OCI-LY7 (cell line): ENCODE results near the gene RNPEPL1. TPM values are rescaled to one million over a fixed set of nuclear protein-coding genes. Genes with fewer than 3 reads are reported as not detected.

Experiments used
- BruUV-seq: library from RNA; stranded (reverse); fragments of 400-500 nt; replicated peaks from 2 replicates; lab custom pipeline; 2021; lab: Mats Ljungman, UMichigan
- CTCF ChIA-PET: fragments of 300-600 bp; sonication (Branson Sonifier 250); formaldehyde crosslinking; loops from one replicate; lab custom pipeline; 2022; ENCODE audit warnings: antibody characterized with exemption; ENCODE audit not compliant: unreplicated experiment; lab: Charles Lee
- POLR2A ChIA-PET: fragments of 300-600 bp; sonication (Branson Sonifier 250); formaldehyde crosslinking; loops from one replicate; lab custom pipeline; 2022; ENCODE audit warnings: antibody characterized with exemption; lab: Charles Lee
- DNase-seq: peaks from one replicate; pipeline ENCODE4 v3.0.0-alpha.2; 2015; ENCODE audit warnings: low spot score
- H2AFZ ChIP-seq: fragments of 200-600 bp; sonication (generic), shearing (Covaris generic); 2 replicates; pipeline ENCODE4 v1.6.1; 2014; ENCODE audit warnings: mild to moderate bottlenecking, antibody characterized with exemption, low read length, moderate library complexity
- H3K27ac ChIP-seq: fragments of 200-600 bp; sonication (generic); 2 replicates; pipeline ENCODE4 v1.5.1; 2014; ENCODE audit warnings: mixed run types, low read depth, mild to moderate bottlenecking, moderate library complexity, low read length, inconsistent platforms; ENCODE audit not compliant: poor library complexity, severe bottlenecking
- H3K36me3 ChIP-seq: fragments of 200-600 bp; sonication (generic); 2 replicates; pipeline ENCODE4 v1.6.1; 2014; ENCODE audit warnings: mild to moderate bottlenecking, antibody characterized with exemption, low read length, moderate library complexity, mixed read lengths; ENCODE audit not compliant: insufficient read depth
- H3K4me1 ChIP-seq: fragments of 200-600 bp; sonication (generic); 2 replicates; pipeline ENCODE4 v1.5.1; 2014; ENCODE audit warnings: mild to moderate bottlenecking, low read length; ENCODE audit not compliant: insufficient read depth, poor library complexity, severe bottlenecking
- H3K4me2 ChIP-seq: fragments of 200-600 bp; sonication (generic); 2 replicates; pipeline ENCODE4 v1.6.1; 2014; ENCODE audit warnings: mild to moderate bottlenecking, low read length
- H3K4me3 ChIP-seq: fragments of 200-600 bp; sonication (generic); 2 replicates; pipeline ENCODE4 v1.5.1; 2014; ENCODE audit warnings: mild to moderate bottlenecking, low read depth, low read length; ENCODE audit not compliant: poor library complexity, severe bottlenecking
- H3K79me2 ChIP-seq: fragments of 200-600 bp; sonication (generic); 2 replicates; pipeline ENCODE4 v1.6.1; 2016; ENCODE audit warnings: low read depth, mild to moderate bottlenecking, low read length, moderate library complexity, mixed read lengths; ENCODE audit not compliant: insufficient read depth
- H3K9me2 ChIP-seq: fragments of 200-600 bp; sonication (generic); 2 replicates; pipeline ENCODE4 v1.6.1; 2016; ENCODE audit warnings: mild to moderate bottlenecking, low read length, mixed read lengths; ENCODE audit not compliant: insufficient read depth
- H3K9me3 ChIP-seq: fragments of 200-600 bp; sonication (generic); 2 replicates; pipeline ENCODE4 v1.6.1; 2014; ENCODE audit warnings: mild to moderate bottlenecking, mixed run types, low read length, mixed read lengths
- H4K20me1 ChIP-seq: fragments of 200-600 bp; sonication (generic); 2 replicates; pipeline ENCODE4 v1.6.1; 2014; ENCODE audit warnings: mild to moderate bottlenecking, antibody characterized with exemption, low read length, moderate library complexity, mixed read lengths; ENCODE audit not compliant: insufficient read depth
- CTCF ChIP-seq: fragments of 200-600 bp; sonication (generic); conservative IDR thresholded peaks from 2 replicates; pipeline ENCODE4 v1.5.1; 2014; ENCODE audit warnings: mild to moderate bottlenecking, antibody characterized with exemption, low read length, moderate library complexity, mixed read lengths
- EZH2phosphoT487 ChIP-seq: fragments of 200-600 bp; sonication (generic); IDR thresholded peaks from 2 replicates; pipeline ENCODE4 v1.6.1; 2018; ENCODE audit warnings: low read depth, borderline replicate concordance, mild to moderate bottlenecking, mixed run types, antibody characterized with exemption, low read length, moderate library complexity, mixed read lengths
- intact Hi-C: fragments of 100-400 bp; cut with micrococcal nuclease; formaldehyde crosslinking; loops from one replicate; pipeline ENCODE4 v1.10.0; 2022; ENCODE audit not compliant: unreplicated experiment
- total RNA-seq, 2 experiments: library from RNA; depleted of rRNA in 1 of 2; stranded (reverse); fragments of >200 nt in 1 of 2; shearing (Covaris generic) in 1 of 2; gene quantifications; 2 replicates each; pipeline ENCODE4 v1.2.3, GENCODE V29; 2014 to 2022

The RNPEPL1 gene
- total RNA-seq, 2 experiments from 2014 or later = 41.9 to 51.8 TPM

GRCh38 chr2:240585681-240586197 lies 17.5 kb downstream of the RNPEPL1 start:
- Histone ChIP-seq H3K4me1 (peaks cover 57% of the 10 kb centered on the region), H3K9me2 (no peaks in the 10 kb centered on the region), H3K36me3 (peaks cover 40% of the 10 kb centered on the region), H3K79me2 (peaks cover 57% of the 10 kb centered on the region), H3K27ac (peak overlapping the region; percentile 98), H4K20me1 (peaks cover 10% of the 10 kb centered on the region; the same call in 1 of the 2 replicates), H3K4me2 (peak overlapping the region; percentile 82), H2AFZ (no peak overlapping the region), H3K4me3 (peak overlapping the region; percentile 96), H3K9me3 (no peaks in the 10 kb centered on the region)
- ChIA-PET POLR2A (interaction anchor here (0.6 to 4.4 kb wide), 8 partner anchors 8 to 948 kb away, joined by 3 to 59 read pairs (median 4); partner anchors contain the start of gene RNPEPL1), CTCF (interaction anchor here (2.3 kb wide), 1 partner anchor 20 kb away, joined by 13 read pairs; no protein-coding TSS in a partner anchor)
- DNase-seq = no peak
- intact Hi-C loops = loop anchor here (1.0 to 10.0 kb wide), 5 partner anchors 19 to 1183 kb away; partner anchors contain the start of genes HDAC4, HDLBP and SEPTIN2
- TF ChIP-seq EZH2phosphoT487 (no peak), CTCF (no peak)
- BruUV-seq = TSS peak; percentile 92

- Histone ChIP-seq H3K27ac (peak within 1 kb of the TSS; percentile 98), H3K4me3 (peak within 1 kb of the TSS; percentile 96), H3K36me3 (peaks cover 40% of the 10 kb centered on the region), H3K4me1 (peaks cover 51% of the 10 kb centered on the region), H3K79me2 (peaks cover 51% of the 10 kb centered on the region), H4K20me1 (peaks cover 10% of the 10 kb centered on the region; the same call in 1 of the 2 replicates), H3K9me3 (no peaks in the 10 kb centered on the region), H2AFZ (peak within 1 kb of the TSS; percentile 20; the same call in 1 of the 2 replicates), H3K9me2 (no peaks in the 10 kb centered on the region), H3K4me2 (peak within 1 kb of the TSS; percentile 94)
- intact Hi-C loops = loop anchor here (2.0 to 10.0 kb wide), 3 partner anchors 34 to 1184 kb away; partner anchors contain the start of genes HDAC4, HDLBP and SEPTIN2
- CTCF ChIA-PET = interaction anchor here (2.3 kb wide), 1 partner anchor 20 kb away, joined by 13 read pairs; no protein-coding TSS in a partner anchor
- peak; percentile 97 for DNase-seq
- POLR2A ChIA-PET = interaction anchor here (0.7 to 4.4 kb wide), 7 partner anchors 9 to 35 kb away, joined by 3 to 59 read pairs (median 4); partner anchors contain the start of gene RNPEPL1
- no peak for TF ChIP-seq CTCF
- no peak for TF ChIP-seq EZH2phosphoT487
- no TSS peak for BruUV-seq
These were observed 18.1 kb downstream of the RNPEPL1 start, which contains the start of gene CAPN10 for GRCh38 chr2:240586198-240586918. TSS of gene CAPN10 (plus strand) at chr2:240586734. CDS start at chr2:240586912, 178 bp downstream.
